Lower lobe of right lung (tissue), 2 donors: ENCODE results near the gene NTM. TPM values are rescaled to one million over a fixed set of nuclear protein-coding genes. Genes with fewer than 3 reads are reported as not detected.

Experiments
- ATAC-seq, 2 donors: fragments of 200-7000 bp; cut with Tn5 transposase; one replicate each; pipeline ENCODE4 v1.9.1; 2020 to 2022; ENCODE audit warnings: mild to moderate bottlenecking in 2 of 2, moderate library complexity in 2 of 2
- DNase-seq: peaks from one replicate; pipeline ENCODE4 v3.0.0-alpha.2; 2020
- H3K27ac ChIP-seq: fragments of 200-600 bp; one replicate; pipeline ENCODE4 v1.8.0; 2022
- H3K27me3 ChIP-seq: fragments of 200-600 bp; one replicate; pipeline ENCODE4 v1.8.0; 2022; ENCODE audit warnings: low read depth
- H3K36me3 ChIP-seq: fragments of 200-600 bp; one replicate; pipeline ENCODE4 v1.8.0; 2022; ENCODE audit warnings: mild to moderate bottlenecking
- H3K4me1 ChIP-seq: fragments of 200-600 bp; one replicate; pipeline ENCODE4 v1.8.0; 2022
- H3K4me3 ChIP-seq: fragments of 200-600 bp; one replicate; pipeline ENCODE4 v1.8.0; 2022; ENCODE audit warnings: mild to moderate bottlenecking
- H3K9me3 ChIP-seq: fragments of 200-600 bp; one replicate; pipeline ENCODE4 v1.8.0; 2022
- intact Hi-C: fragments of 100-400 bp; cut with DNase I; formaldehyde crosslinking; loops from one replicate; pipeline ENCODE4 v1.11.0; 2022
- total RNA-seq: library from RNA; stranded (reverse); fragmentation: NEBNext Ultra II Directional; extraction: Animal tissue kit (Norgen Biotek cat#: 25700); gene quantifications from one replicate; pipeline ENCODE4 v1.2.1, GENCODE V29; 2021
- TF ChIP-seq, protein P1 (sequence below): fragments of 200-600 bp; IDR thresholded peaks from one replicate; pipeline ENCODE4 v1.8.0; 2022; ENCODE audit warnings: antibody characterized with exemption, mild to moderate bottlenecking
- donor health status: DM: no; HTN: yes; CAD: no; lungs with severe emphysema.

The NTM gene
- total RNA-seq, 1 donor from 2014 or later = 2.3 TPM

DNA sequence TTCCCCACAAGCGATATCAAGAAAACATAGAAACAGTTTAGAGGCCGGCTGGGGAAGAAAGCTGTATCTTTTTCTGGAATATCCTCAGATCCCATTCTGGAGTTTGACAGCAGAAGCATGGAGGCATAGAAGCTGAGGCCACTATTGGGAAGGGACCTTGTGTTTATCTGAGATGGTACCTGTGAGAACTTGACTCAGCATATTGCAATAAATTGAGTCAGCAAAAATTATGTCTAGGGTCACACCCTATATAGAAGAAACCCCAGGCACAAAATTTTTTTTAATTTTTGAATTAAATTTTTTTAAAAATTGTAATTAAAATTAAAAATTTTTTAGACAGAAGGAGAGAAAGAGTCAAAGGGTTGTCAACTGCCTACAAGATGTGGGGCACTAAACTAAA lies 178.7 kb downstream of the NTM start:
- Histone ChIP-seq H3K9me3 (no peaks in the 10 kb centered on the region), H3K27ac (no peak overlapping the region), H3K4me1 (no peaks in the 10 kb centered on the region), H3K36me3 (no peaks in the 10 kb centered on the region), H3K27me3 (no peaks in the 10 kb centered on the region), H3K4me3 (no peak overlapping the region)
- TF ChIP-seq, protein P1, sequence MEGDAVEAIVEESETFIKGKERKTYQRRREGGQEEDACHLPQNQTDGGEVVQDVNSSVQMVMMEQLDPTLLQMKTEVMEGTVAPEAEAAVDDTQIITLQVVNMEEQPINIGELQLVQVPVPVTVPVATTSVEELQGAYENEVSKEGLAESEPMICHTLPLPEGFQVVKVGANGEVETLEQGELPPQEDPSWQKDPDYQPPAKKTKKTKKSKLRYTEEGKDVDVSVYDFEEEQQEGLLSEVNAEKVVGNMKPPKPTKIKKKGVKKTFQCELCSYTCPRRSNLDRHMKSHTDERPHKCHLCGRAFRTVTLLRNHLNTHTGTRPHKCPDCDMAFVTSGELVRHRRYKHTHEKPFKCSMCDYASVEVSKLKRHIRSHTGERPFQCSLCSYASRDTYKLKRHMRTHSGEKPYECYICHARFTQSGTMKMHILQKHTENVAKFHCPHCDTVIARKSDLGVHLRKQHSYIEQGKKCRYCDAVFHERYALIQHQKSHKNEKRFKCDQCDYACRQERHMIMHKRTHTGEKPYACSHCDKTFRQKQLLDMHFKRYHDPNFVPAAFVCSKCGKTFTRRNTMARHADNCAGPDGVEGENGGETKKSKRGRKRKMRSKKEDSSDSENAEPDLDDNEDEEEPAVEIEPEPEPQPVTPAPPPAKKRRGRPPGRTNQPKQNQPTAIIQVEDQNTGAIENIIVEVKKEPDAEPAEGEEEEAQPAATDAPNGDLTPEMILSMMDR = no peak
- intact Hi-C loops = no loop called here
- ATAC-seq (no peak), DNase-seq (no peak)

- ATAC-seq = no peak
- H3K4me1 ChIP-seq = no peaks in the 10 kb centered on the region
- H3K36me3 ChIP-seq = no peaks in the 10 kb centered on the region
- H3K9me3 ChIP-seq = no peaks in the 10 kb centered on the region
- no peak overlapping the region for H3K4me3 ChIP-seq
- no peak overlapping the region for H3K27ac ChIP-seq
- H3K27me3 ChIP-seq = no peaks in the 10 kb centered on the region
- TF ChIP-seq, protein P1 = no peak
- DNase-seq = no peak
- intact Hi-C loops = no loop called here
Measured at GRCh38 chr11:131549770-131550169, 179.4 kb downstream of the NTM start.

GRCh38 chr11:131560287-131560686 lies 189.9 kb downstream of the NTM start:
- Histone ChIP-seq H3K27ac (no peak overlapping the region), H3K4me3 (no peak overlapping the region), H3K4me1 (no peaks in the 10 kb centered on the region), H3K9me3 (no peaks in the 10 kb centered on the region), H3K36me3 (no peaks in the 10 kb centered on the region), H3K27me3 (no peaks in the 10 kb centered on the region)
- no peak for ATAC-seq
- no peak for DNase-seq
- intact Hi-C loops = no loop called here
- TF ChIP-seq, protein P1 = no peak

DNA sequence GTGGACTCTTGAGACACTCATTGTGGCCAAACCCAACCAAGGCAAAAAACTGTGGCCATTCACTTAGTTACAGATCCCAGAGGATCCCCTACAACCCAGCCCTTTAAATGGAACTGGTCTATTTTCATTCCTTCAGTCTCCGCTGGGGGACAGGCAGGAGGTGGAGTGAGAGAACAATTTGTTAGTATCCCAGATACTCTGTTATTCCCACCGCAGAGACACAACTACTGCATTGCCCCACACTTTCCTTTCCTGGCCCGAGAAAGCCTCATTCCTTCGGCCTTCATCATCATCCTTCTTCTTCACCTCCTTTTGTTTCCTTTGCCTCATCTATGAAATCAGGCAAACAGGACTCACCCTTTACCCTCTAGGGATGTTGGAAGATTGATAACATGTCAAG lies 191.1 kb downstream of the NTM start:
- H3K4me1 ChIP-seq = no peaks in the 10 kb centered on the region
- intact Hi-C loops = no loop called here
- TF ChIP-seq, protein P1 = no peak
- H3K36me3 ChIP-seq = no peaks in the 10 kb centered on the region
- no peaks in the 10 kb centered on the region for H3K9me3 ChIP-seq
- H3K4me3 ChIP-seq = no peak overlapping the region
- DNase-seq (no peak), ATAC-seq (no peak)
- H3K27ac ChIP-seq = no peak overlapping the region
- no peaks in the 10 kb centered on the region for H3K27me3 ChIP-seq

DNA sequence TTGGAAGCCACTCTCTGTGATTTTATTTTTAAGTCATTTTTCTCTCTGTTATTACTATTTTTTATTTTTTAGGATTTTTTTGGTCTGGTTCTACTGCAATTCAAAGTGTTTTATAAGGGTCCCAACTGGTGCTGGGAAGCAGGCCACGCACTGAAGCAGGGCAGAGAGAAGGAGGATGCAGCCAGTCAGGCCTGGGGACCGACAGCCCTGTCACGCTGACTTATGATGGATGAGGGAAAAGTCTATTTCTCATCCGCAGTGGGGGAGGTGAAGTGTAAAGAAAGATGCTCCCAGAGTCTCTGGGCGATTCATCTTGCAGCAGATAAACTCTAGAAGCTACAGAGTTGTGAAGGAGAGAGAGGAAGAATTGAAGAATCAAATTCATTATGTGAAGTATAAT lies 191.6 kb downstream of the NTM start:
- no peak for DNase-seq
- Histone ChIP-seq H3K4me3 (no peak overlapping the region), H3K4me1 (no peaks in the 10 kb centered on the region), H3K36me3 (no peaks in the 10 kb centered on the region), H3K27ac (no peak overlapping the region), H3K9me3 (no peaks in the 10 kb centered on the region), H3K27me3 (no peaks in the 10 kb centered on the region)
- no peak for ATAC-seq
- intact Hi-C loops = no loop called here
- TF ChIP-seq, protein P1 = no peak

GRCh38 chr11:131568318-131568717 lies 197.9 kb downstream of the NTM start:
- TF ChIP-seq, protein P1 = no peak
- H3K27ac ChIP-seq = no peak overlapping the region
- H3K4me1 ChIP-seq = no peaks in the 10 kb centered on the region
- DNase-seq (no peak), ATAC-seq (no peak)
- no peak overlapping the region for H3K4me3 ChIP-seq
- no peaks in the 10 kb centered on the region for H3K36me3 ChIP-seq
- no peaks in the 10 kb centered on the region for H3K27me3 ChIP-seq
- intact Hi-C loops = no loop called here
- H3K9me3 ChIP-seq = no peaks in the 10 kb centered on the region
